GM23338 (cell line): Measurements from ENCODE around the gene GKN1. TPM values are rescaled to one million over a fixed set of nuclear protein-coding genes. Genes with fewer than 3 reads are reported as not detected.

ENCODE experiments used
- ATAC-seq: fragments of 200-7000 bp; cut with Tn5 transposase; 3 replicates; pipeline ENCODE4 v1.9.1; 2020
- DNase-seq: peaks from one replicate; pipeline ENCODE4 v3.0.0-alpha.2; 2015; ENCODE audit warnings: low spot score
- H2AFZ ChIP-seq: fragments of 200-600 bp; sonication (generic); 2 replicates; pipeline ENCODE4 v1.8.0; 2016; ENCODE audit warnings: antibody characterized with exemption, mild to moderate bottlenecking, moderate library complexity
- H3F3A ChIP-seq: fragments of 200-600 bp; sonication (generic); replicated peaks from 2 replicates; pipeline ENCODE4 v1.8.0; 2017; ENCODE audit warnings: antibody characterized with exemption, mixed run types, low read depth
- H3K27ac ChIP-seq: fragments of 200-600 bp; sonication (generic); 2 replicates; pipeline ENCODE4 v1.6.1; 2016; ENCODE audit warnings: low read depth
- H3K27me3 ChIP-seq: fragments of 200-600 bp; sonication (generic); 2 replicates; pipeline ENCODE4 v1.8.0; 2016; ENCODE audit warnings: mild to moderate bottlenecking, mixed run types, moderate library complexity; ENCODE audit not compliant: insufficient read depth
- H3K36me3 ChIP-seq: fragments of 200-600 bp; sonication (generic); 2 replicates; pipeline ENCODE4 v1.8.0; 2016; ENCODE audit warnings: mild to moderate bottlenecking; ENCODE audit not compliant: insufficient read depth
- H3K4me1 ChIP-seq: fragments of 200-600 bp; sonication (generic); 2 replicates; pipeline ENCODE4 v1.8.0; 2016; ENCODE audit warnings: mild to moderate bottlenecking, moderate library complexity; ENCODE audit not compliant: insufficient read depth
- H3K4me2 ChIP-seq: fragments of 200-600 bp; sonication (generic); 2 replicates; pipeline ENCODE4 v1.7.1; 2017; ENCODE audit warnings: mixed run types
- H3K4me3 ChIP-seq: fragments of 200-600 bp; sonication (generic); 2 replicates; pipeline ENCODE4 v1.6.1; 2016; ENCODE audit warnings: mixed run types
- H3K79me2 ChIP-seq: fragments of 200-600 bp; sonication (generic); replicated peaks from 2 replicates; pipeline ENCODE4 v1.8.0; 2017; ENCODE audit warnings: mild to moderate bottlenecking; ENCODE audit not compliant: insufficient read depth
- H3K9me2 ChIP-seq: fragments of 200-600 bp; sonication (generic); 2 replicates; pipeline ENCODE4 v1.8.0; 2017; ENCODE audit not compliant: insufficient read depth
- H4K20me1 ChIP-seq: fragments of 200-600 bp; sonication (generic); replicated peaks from 2 replicates; pipeline ENCODE4 v1.8.0; 2017; ENCODE audit warnings: mild to moderate bottlenecking; ENCODE audit not compliant: insufficient read depth
- H3K27ac Mint-ChIP-seq: 2 replicates; pipeline ENCODE4 v1.8.0; 2020; ENCODE audit warnings: inconsistent platforms, mild to moderate bottlenecking, moderate library complexity, mixed read lengths
- H3K27me3 Mint-ChIP-seq: 3 replicates; pipeline ENCODE4 v1.8.0; 2022; ENCODE audit warnings: low read depth, mild to moderate bottlenecking, moderate library complexity, mixed read lengths, inconsistent platforms; ENCODE audit not compliant: insufficient read depth, poor library complexity
- H3K36me3 Mint-ChIP-seq: 3 replicates; pipeline ENCODE4 v1.8.0; 2021; ENCODE audit warnings: low read depth, mild to moderate bottlenecking, inconsistent platforms, moderate library complexity, mixed read lengths
- H3K4me1 Mint-ChIP-seq: 3 replicates; pipeline ENCODE4 v1.8.0; 2020; ENCODE audit warnings: mild to moderate bottlenecking, inconsistent platforms, mixed read lengths
- H3K4me3 Mint-ChIP-seq: 3 replicates; pipeline ENCODE4 v1.8.0; 2021; ENCODE audit warnings: moderate library complexity, mild to moderate bottlenecking, inconsistent platforms, mixed read lengths
- H3K9me3 Mint-ChIP-seq: 3 replicates; pipeline ENCODE4 v1.8.0; 2020; ENCODE audit warnings: moderate library complexity, mild to moderate bottlenecking, inconsistent platforms, mixed read lengths
- CREB1 ChIP-seq: fragments of 250-450 bp; sonication (Bioruptor Pico); IDR thresholded peaks from 2 replicates; pipeline ENCODE4 v1.5.0; 2020; ENCODE audit warnings: low read depth, mild to moderate bottlenecking, moderate library complexity
- EZH2 ChIP-seq: fragments of 200-600 bp; sonication (generic); IDR thresholded peaks from one replicate; pipeline ENCODE4 v1.8.0; 2017; ENCODE audit warnings: antibody characterized with exemption, mild to moderate bottlenecking, low read depth; ENCODE audit not compliant: unreplicated experiment
- EZH2phosphoT487 ChIP-seq: fragments of 200-600 bp; sonication (generic); IDR thresholded peaks from one replicate; pipeline ENCODE4 v1.8.1; 2018; ENCODE audit warnings: antibody characterized with exemption; ENCODE audit not compliant: unreplicated experiment
- JUNB ChIP-seq: IDR thresholded peaks from one replicate; pipeline ENCODE4 v1.6.1; 2016; ENCODE audit warnings: antibody characterized with exemption; ENCODE audit not compliant: unreplicated experiment
- POLR2AphosphoS5 ChIP-seq: IDR thresholded peaks from 2 replicates; pipeline ENCODE4 v1.6.1; 2016; ENCODE audit warnings: antibody characterized with exemption, low read depth
- STAT1 ChIP-seq: IDR thresholded peaks from one replicate; pipeline ENCODE4 v1.6.1; 2016; ENCODE audit warnings: antibody characterized with exemption; ENCODE audit not compliant: unreplicated experiment
- ZNF114 ChIP-seq: fragments of 250-450 bp; sonication (Bioruptor Pico); IDR thresholded peaks from 2 replicates; pipeline ENCODE4 v1.5.0; 2020; ENCODE audit warnings: mild to moderate bottlenecking, moderate library complexity
- ZNF331 ChIP-seq: fragments of 250-450 bp; sonication (Bioruptor Pico); IDR thresholded peaks from 2 replicates; pipeline ENCODE4 v1.5.0; 2020; ENCODE audit warnings: low read depth, mild to moderate bottlenecking, moderate library complexity
- polyA plus RNA-seq: library from polyadenylated mRNA; unstranded; fragments of >200 nt; fragmentation: Nextera tagmentation; extraction: Ambion mirVana; gene quantifications from 2 replicates; pipeline ENCODE4 v1.2.1, GENCODE V29; 2016
- total RNA-seq: library from RNA; depleted of rRNA; stranded (reverse); fragments of >200 nt; shearing (Covaris generic); gene quantifications from 2 replicates; pipeline ENCODE4 v1.2.3, GENCODE V29; 2014
- TF ChIP-seq, protein P1 (sequence below): fragments of 250-450 bp; sonication (Bioruptor Pico); IDR thresholded peaks from 2 replicates; pipeline ENCODE4 v1.5.0; 2020; ENCODE audit warnings: mild to moderate bottlenecking, moderate library complexity
- TF ChIP-seq, protein P2 (sequence below): IDR thresholded peaks from one replicate; pipeline ENCODE4 v1.6.1; 2018; ENCODE audit warnings: antibody characterized with exemption; ENCODE audit not compliant: unreplicated experiment
- TF ChIP-seq, protein P3 (sequence below): IDR thresholded peaks from 2 replicates; pipeline ENCODE4 v1.6.1; 2016; ENCODE audit warnings: antibody characterized with exemption
- TF ChIP-seq, protein P4 (sequence below), 2 experiments: fragments of 200-600 bp in 1 of 2; sonication (generic) in 1 of 2; conservative IDR thresholded peaks; 2 replicates each; pipeline versions ENCODE4 v1.5.1 to v1.6.1; 2016 to 2017; ENCODE audit warnings: antibody characterized with exemption in 2 of 2, low read depth in 2 of 2, mild to moderate bottlenecking in 2 of 2, moderate library complexity in 1 of 2

Gene GKN1
- total and polyA plus RNA-seq, 2 experiments from 2014 or later, result not detected

DNA sequence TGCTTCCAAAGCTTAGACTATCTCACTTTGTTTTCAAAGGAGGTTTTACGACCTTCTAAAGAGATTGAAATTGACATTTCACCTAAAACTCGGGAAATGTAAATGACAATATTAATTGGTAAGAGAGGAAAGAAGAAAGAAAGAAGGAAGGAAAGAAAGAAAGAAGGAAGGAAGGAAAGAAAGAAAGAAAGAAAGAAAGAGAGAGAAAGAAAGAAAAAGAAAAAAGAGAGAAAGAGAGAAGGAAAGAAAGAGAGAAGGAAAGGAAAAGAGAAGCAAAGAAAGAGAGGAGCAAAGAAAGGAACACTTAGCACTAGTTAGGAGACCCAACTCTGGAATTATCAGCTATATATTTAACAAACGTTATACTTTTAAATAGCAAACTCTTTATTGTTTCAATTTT, 3.7 kb downstream of the GKN1 start (continued):
- TF ChIP-seq, protein P1, sequence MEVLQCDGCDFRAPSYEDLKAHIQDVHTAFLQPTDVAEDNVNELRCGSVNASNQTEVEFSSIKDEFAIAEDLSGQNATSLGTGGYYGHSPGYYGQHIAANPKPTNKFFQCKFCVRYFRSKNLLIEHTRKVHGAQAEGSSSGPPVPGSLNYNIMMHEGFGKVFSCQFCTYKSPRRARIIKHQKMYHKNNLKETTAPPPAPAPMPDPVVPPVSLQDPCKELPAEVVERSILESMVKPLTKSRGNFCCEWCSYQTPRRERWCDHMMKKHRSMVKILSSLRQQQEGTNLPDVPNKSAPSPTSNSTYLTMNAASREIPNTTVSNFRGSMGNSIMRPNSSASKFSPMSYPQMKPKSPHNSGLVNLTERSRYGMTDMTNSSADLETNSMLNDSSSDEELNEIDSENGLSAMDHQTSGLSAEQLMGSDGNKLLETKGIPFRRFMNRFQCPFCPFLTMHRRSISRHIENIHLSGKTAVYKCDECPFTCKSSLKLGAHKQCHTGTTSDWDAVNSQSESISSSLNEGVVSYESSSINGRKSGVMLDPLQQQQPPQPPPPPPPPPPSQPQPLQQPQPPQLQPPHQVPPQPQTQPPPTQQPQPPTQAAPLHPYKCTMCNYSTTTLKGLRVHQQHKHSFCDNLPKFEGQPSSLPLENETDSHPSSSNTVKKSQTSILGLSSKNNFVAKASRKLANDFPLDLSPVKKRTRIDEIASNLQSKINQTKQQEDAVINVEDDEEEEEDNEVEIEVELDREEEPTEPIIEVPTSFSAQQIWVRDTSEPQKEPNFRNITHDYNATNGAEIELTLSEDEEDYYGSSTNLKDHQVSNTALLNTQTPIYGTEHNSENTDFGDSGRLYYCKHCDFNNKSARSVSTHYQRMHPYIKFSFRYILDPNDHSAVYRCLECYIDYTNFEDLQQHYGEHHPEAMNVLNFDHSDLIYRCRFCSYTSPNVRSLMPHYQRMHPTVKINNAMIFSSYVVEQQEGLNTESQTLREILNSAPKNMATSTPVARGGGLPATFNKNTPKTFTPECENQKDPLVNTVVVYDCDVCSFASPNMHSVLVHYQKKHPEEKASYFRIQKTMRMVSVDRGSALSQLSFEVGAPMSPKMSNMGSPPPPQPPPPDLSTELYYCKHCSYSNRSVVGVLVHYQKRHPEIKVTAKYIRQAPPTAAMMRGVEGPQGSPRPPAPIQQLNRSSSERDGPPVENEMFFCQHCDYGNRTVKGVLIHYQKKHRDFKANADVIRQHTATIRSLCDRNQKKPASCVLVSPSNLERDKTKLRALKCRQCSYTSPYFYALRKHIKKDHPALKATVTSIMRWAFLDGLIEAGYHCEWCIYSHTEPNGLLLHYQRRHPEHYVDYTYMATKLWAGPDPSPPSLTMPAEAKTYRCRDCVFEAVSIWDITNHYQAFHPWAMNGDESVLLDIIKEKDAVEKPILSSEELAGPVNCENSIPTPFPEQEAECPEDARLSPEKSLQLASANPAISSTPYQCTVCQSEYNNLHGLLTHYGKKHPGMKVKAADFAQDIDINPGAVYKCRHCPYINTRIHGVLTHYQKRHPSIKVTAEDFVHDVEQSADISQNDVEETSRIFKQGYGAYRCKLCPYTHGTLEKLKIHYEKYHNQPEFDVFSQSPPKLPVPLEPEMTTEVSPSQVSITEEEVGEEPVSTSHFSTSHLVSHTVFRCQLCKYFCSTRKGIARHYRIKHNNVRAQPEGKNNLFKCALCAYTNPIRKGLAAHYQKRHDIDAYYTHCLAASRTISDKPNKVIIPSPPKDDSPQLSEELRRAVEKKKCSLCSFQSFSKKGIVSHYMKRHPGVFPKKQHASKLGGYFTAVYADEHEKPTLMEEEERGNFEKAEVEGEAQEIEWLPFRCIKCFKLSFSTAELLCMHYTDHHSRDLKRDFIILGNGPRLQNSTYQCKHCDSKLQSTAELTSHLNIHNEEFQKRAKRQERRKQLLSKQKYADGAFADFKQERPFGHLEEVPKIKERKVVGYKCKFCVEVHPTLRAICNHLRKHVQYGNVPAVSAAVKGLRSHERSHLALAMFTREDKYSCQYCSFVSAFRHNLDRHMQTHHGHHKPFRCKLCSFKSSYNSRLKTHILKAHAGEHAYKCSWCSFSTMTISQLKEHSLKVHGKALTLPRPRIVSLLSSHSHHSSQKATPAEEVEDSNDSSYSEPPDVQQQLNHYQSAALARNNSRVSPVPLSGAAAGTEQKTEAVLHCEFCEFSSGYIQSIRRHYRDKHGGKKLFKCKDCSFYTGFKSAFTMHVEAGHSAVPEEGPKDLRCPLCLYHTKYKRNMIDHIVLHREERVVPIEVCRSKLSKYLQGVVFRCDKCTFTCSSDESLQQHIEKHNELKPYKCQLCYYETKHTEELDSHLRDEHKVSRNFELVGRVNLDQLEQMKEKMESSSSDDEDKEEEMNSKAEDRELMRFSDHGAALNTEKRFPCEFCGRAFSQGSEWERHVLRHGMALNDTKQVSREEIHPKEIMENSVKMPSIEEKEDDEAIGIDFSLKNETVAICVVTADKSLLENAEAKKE, result no peak
- TF ChIP-seq EZH2, result no peak

DNA sequence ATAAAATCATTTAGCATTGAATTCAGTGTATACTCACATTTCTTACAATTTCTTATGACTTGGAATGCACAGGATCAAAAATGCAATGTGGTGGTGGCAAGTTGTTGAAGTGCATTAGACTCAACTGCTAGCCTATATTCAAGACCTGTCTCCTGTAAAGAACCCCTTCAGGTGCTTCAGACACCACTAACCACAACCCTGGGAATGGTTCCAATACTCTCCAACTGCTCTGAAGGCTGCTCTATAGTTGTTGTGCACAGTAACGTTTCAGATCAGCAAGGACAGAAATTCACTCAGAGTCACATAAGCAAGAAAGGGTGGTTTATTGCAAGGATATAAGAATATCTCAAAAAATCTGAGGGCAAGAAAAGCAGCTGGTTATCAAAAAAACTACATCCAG, 6.5 kb downstream of the GKN1 start:
- Histone ChIP-seq H3K4me2 (no peak overlapping the region), H3K9me2 (no peaks in the 10 kb centered on the region), H2AFZ (no peak overlapping the region), H3K27ac (no peak overlapping the region), H3F3A (no peaks in the 10 kb centered on the region), H3K4me1 (no peaks in the 10 kb centered on the region), H3K27me3 (no peaks in the 10 kb centered on the region), H3K4me3 (no peak overlapping the region), H4K20me1 (no peaks in the 10 kb centered on the region), H3K36me3 (no peaks in the 10 kb centered on the region), H3K79me2 (no peaks in the 10 kb centered on the region)
- Mint-ChIP-seq H3K27ac (no peak overlapping the region), H3K4me1 (no peaks in the 10 kb centered on the region), H3K9me3 (no peaks in the 10 kb centered on the region), H3K36me3 (no peaks in the 10 kb centered on the region), H3K27me3 (peaks cover 2% of the 10 kb centered on the region), H3K4me3 (no peak overlapping the region)
- DNase-seq, result no peak
- ATAC-seq, result no peak
- TF ChIP-seq, protein P2, sequence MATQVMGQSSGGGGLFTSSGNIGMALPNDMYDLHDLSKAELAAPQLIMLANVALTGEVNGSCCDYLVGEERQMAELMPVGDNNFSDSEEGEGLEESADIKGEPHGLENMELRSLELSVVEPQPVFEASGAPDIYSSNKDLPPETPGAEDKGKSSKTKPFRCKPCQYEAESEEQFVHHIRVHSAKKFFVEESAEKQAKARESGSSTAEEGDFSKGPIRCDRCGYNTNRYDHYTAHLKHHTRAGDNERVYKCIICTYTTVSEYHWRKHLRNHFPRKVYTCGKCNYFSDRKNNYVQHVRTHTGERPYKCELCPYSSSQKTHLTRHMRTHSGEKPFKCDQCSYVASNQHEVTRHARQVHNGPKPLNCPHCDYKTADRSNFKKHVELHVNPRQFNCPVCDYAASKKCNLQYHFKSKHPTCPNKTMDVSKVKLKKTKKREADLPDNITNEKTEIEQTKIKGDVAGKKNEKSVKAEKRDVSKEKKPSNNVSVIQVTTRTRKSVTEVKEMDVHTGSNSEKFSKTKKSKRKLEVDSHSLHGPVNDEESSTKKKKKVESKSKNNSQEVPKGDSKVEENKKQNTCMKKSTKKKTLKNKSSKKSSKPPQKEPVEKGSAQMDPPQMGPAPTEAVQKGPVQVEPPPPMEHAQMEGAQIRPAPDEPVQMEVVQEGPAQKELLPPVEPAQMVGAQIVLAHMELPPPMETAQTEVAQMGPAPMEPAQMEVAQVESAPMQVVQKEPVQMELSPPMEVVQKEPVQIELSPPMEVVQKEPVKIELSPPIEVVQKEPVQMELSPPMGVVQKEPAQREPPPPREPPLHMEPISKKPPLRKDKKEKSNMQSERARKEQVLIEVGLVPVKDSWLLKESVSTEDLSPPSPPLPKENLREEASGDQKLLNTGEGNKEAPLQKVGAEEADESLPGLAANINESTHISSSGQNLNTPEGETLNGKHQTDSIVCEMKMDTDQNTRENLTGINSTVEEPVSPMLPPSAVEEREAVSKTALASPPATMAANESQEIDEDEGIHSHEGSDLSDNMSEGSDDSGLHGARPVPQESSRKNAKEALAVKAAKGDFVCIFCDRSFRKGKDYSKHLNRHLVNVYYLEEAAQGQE, result no peak
- no peak for TF ChIP-seq POLR2AphosphoS5
- no peak for TF ChIP-seq JUNB
- no peak for TF ChIP-seq CREB1 (CRISPR knock-in tag)
- no peak for TF ChIP-seq ZNF331 (CRISPR knock-in tag)
- TF ChIP-seq, protein P3, sequence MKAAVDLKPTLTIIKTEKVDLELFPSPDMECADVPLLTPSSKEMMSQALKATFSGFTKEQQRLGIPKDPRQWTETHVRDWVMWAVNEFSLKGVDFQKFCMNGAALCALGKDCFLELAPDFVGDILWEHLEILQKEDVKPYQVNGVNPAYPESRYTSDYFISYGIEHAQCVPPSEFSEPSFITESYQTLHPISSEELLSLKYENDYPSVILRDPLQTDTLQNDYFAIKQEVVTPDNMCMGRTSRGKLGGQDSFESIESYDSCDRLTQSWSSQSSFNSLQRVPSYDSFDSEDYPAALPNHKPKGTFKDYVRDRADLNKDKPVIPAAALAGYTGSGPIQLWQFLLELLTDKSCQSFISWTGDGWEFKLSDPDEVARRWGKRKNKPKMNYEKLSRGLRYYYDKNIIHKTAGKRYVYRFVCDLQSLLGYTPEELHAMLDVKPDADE, result no peak
- TF ChIP-seq EZH2, result no peak
- no peak for TF ChIP-seq ZNF114 (CRISPR knock-in tag)
- no peak for TF ChIP-seq EZH2phosphoT487
- TF ChIP-seq, protein P4, sequence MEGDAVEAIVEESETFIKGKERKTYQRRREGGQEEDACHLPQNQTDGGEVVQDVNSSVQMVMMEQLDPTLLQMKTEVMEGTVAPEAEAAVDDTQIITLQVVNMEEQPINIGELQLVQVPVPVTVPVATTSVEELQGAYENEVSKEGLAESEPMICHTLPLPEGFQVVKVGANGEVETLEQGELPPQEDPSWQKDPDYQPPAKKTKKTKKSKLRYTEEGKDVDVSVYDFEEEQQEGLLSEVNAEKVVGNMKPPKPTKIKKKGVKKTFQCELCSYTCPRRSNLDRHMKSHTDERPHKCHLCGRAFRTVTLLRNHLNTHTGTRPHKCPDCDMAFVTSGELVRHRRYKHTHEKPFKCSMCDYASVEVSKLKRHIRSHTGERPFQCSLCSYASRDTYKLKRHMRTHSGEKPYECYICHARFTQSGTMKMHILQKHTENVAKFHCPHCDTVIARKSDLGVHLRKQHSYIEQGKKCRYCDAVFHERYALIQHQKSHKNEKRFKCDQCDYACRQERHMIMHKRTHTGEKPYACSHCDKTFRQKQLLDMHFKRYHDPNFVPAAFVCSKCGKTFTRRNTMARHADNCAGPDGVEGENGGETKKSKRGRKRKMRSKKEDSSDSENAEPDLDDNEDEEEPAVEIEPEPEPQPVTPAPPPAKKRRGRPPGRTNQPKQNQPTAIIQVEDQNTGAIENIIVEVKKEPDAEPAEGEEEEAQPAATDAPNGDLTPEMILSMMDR (conservative IDR thresholded peaks at IDR 0.05; ENCODE audit: low read depth in 2 of 2), result no peak
- TF ChIP-seq STAT1, result no peak
